Stimulated activated CD8-positive, alpha-beta memory T cell treated with anti-CD3 and anti-CD28 coated beads, Interleukin-4, amount 100 ng/mL, for 4 hours (primary cell): Measurements from ENCODE around the gene PHRF1.
"Not testable (repeated sequence)": the region's sequence is repeated elsewhere in the genome, so short reads cannot be mapped to it uniquely, and the experiment has no call there.

Source experiments
- DNase-seq, 2 donors: peaks; one replicate each; pipeline ENCODE4 v3.0.0-alpha.2; 2020; ENCODE audit warnings: low read depth in 2 of 2, low spot score in 1 of 2

Gene PHRF1

GRCh38 chr11:647672-648158 lies 71.4 kb downstream of the PHRF1 start:
- not testable (repeated sequence) for DNase-seq

GRCh38 chr11:650482-650881 lies 74.2 kb downstream of the PHRF1 start:
- DNase-seq: no peak

GRCh38 chr11:653136-653535 lies 76.9 kb downstream of the PHRF1 start:
- DNase-seq: not testable (repeated sequence)

GRCh38 chr11:653837-654236 lies 77.6 kb downstream of the PHRF1 start:
- no peak for DNase-seq

GRCh38 chr11:654444-654843 lies 78.2 kb downstream of the PHRF1 start:
- not testable (repeated sequence) for DNase-seq

- no peak for DNase-seq
Measured at GRCh38 chr11:655036-655726, 78.9 kb downstream of the PHRF1 start.

GRCh38 chr11:656426-656825 lies 80.2 kb downstream of the PHRF1 start:
- no peak for DNase-seq

GRCh38 chr11:656866-657265 lies 80.6 kb downstream of the PHRF1 start:
- DNase-seq: no peak

GRCh38 chr11:657691-658126 lies 81.4 kb downstream of the PHRF1 start:
- no peak for DNase-seq

- no peak for DNase-seq
Measured at GRCh38 chr11:659532-660085, 83.3 kb downstream of the PHRF1 start.

GRCh38 chr11:660281-660680 lies 84.0 kb downstream of the PHRF1 start:
- no peak for DNase-seq

- no peak for DNase-seq
Measured at GRCh38 chr11:660681-661444, 84.6 kb downstream of the PHRF1 start.
